ENCODE measurements around the gene PTPRE.

PTPRE gene

GRCh38 chr10:128044186-128044585 is 137.3 kb downstream of the PTPRE start:
- H3K27ac ChIP-seq: no peak overlapping the region
- no peaks in the 10 kb centered on the region for H3K4me1 ChIP-seq (ENCODE audit: low read depth, poor library complexity, severe bottlenecking)
- H3K9ac ChIP-seq: no peak overlapping the region
- H3K4me3 ChIP-seq (IDR thresholded peaks at IDR 0.05; ENCODE audit: insufficient read depth, low read depth, low read length): no peak overlapping the region
- TF ChIP-seq CTCF (conservative IDR thresholded peaks at IDR 0.05; ENCODE audit: low read depth, low read length): no peak
- H2AFZ ChIP-seq (ENCODE audit: low read depth): no peak overlapping the region
- H4K20me1 ChIP-seq (ENCODE audit: insufficient read depth): no peaks in the 10 kb centered on the region
- no peaks in the 10 kb centered on the region for H3K27me3 ChIP-seq (ENCODE audit: insufficient read depth, low read depth)
- no peak overlapping the region for H3K4me2 ChIP-seq
- H3K79me2 ChIP-seq (ENCODE audit: insufficient read depth, low read depth): no peaks in the 10 kb centered on the region
- H3K36me3 ChIP-seq (ENCODE audit: insufficient read depth): no peaks in the 10 kb centered on the region

- no peak for TF ChIP-seq CTCF (conservative IDR thresholded peaks at IDR 0.05; ENCODE audit: low read depth, low read length)
- no peaks in the 10 kb centered on the region for H4K20me1 ChIP-seq (ENCODE audit: insufficient read depth)
- no peak overlapping the region for H3K4me2 ChIP-seq
- H3K27me3 ChIP-seq (ENCODE audit: insufficient read depth, low read depth): no peaks in the 10 kb centered on the region
- no peak overlapping the region for H2AFZ ChIP-seq (ENCODE audit: low read depth)
- no peak overlapping the region for H3K27ac ChIP-seq
- no peaks in the 10 kb centered on the region for H3K4me1 ChIP-seq (ENCODE audit: low read depth, poor library complexity, severe bottlenecking)
- H3K36me3 ChIP-seq (ENCODE audit: insufficient read depth): no peaks in the 10 kb centered on the region
- H3K4me3 ChIP-seq (IDR thresholded peaks at IDR 0.05; ENCODE audit: insufficient read depth, low read depth, low read length): no peak overlapping the region
- H3K79me2 ChIP-seq (ENCODE audit: insufficient read depth, low read depth): no peaks in the 10 kb centered on the region
- H3K9ac ChIP-seq: no peak overlapping the region
These were observed 138.3 kb downstream of the PTPRE start for GRCh38 chr10:128044961-128045832.

GRCh38 chr10:128045833-128046120 is 138.9 kb downstream of the PTPRE start:
- Histone ChIP-seq H4K20me1 (ENCODE audit: insufficient read depth) (no peaks in the 10 kb centered on the region), H3K36me3 (ENCODE audit: insufficient read depth) (no peaks in the 10 kb centered on the region), H3K4me3 (IDR thresholded peaks at IDR 0.05; ENCODE audit: insufficient read depth, low read depth, low read length) (no peak overlapping the region), H3K9ac (no peak overlapping the region), H3K4me2 (no peak overlapping the region), H3K27me3 (ENCODE audit: insufficient read depth, low read depth) (no peaks in the 10 kb centered on the region), H3K79me2 (ENCODE audit: insufficient read depth, low read depth) (no peaks in the 10 kb centered on the region), H2AFZ (ENCODE audit: low read depth) (no peak overlapping the region), H3K4me1 (ENCODE audit: low read depth, poor library complexity, severe bottlenecking) (no peaks in the 10 kb centered on the region), H3K27ac (no peak overlapping the region)
- no peak for TF ChIP-seq CTCF (conservative IDR thresholded peaks at IDR 0.05; ENCODE audit: low read depth, low read length)

- Histone ChIP-seq H3K4me2 (no peak overlapping the region), H3K27me3 (ENCODE audit: insufficient read depth, low read depth) (no peaks in the 10 kb centered on the region), H3K9ac (no peak overlapping the region), H4K20me1 (ENCODE audit: insufficient read depth) (no peaks in the 10 kb centered on the region), H3K79me2 (ENCODE audit: insufficient read depth, low read depth) (no peaks in the 10 kb centered on the region), H3K36me3 (ENCODE audit: insufficient read depth) (no peaks in the 10 kb centered on the region), H2AFZ (ENCODE audit: low read depth) (no peak overlapping the region), H3K4me3 (IDR thresholded peaks at IDR 0.05; ENCODE audit: insufficient read depth, low read depth, low read length) (no peak overlapping the region), H3K27ac (no peak overlapping the region), H3K4me1 (ENCODE audit: low read depth, poor library complexity, severe bottlenecking) (no peaks in the 10 kb centered on the region)
- no peak for TF ChIP-seq CTCF (conservative IDR thresholded peaks at IDR 0.05; ENCODE audit: low read depth, low read length)
These were observed 139.5 kb downstream of the PTPRE start for GRCh38 chr10:128046156-128046952.

Data from KMS-11 (cell line).